H9 (cell line): ENCODE results near the gene C3. TPM values are rescaled to one million over a fixed set of nuclear protein-coding genes. Genes with fewer than 3 reads are reported as not detected.

Experiments
- DNase-seq: peaks from one replicate; pipeline ENCODE4 v3.0.0-alpha.2; 2017
- H2AFZ ChIP-seq: one replicate; pipeline ENCODE4 v1.6.1; 2013; ENCODE audit warnings: mild to moderate bottlenecking, low read length, control low read depth, moderate library complexity
- H2AK5ac ChIP-seq: 2 replicates; pipeline ENCODE4 v1.6.1; 2013; ENCODE audit warnings: low read length, control low read depth, mixed read lengths; ENCODE audit not compliant: insufficient read length
- H2BK120ac ChIP-seq: one replicate; pipeline ENCODE4 v1.6.1; 2013; ENCODE audit warnings: low read depth, mild to moderate bottlenecking, low read length, control low read depth, inconsistent platforms; ENCODE audit not compliant: poor library complexity, severe bottlenecking
- H2BK12ac ChIP-seq: 2 replicates; pipeline ENCODE4 v1.6.1; 2013; ENCODE audit warnings: low read length, control low read depth, mixed read lengths, low read depth; ENCODE audit not compliant: insufficient read length
- H2BK15ac ChIP-seq: 2 replicates; pipeline ENCODE4 v1.6.1; 2013; ENCODE audit warnings: low read depth, low read length, control low read depth
- H2BK20ac ChIP-seq: one replicate; pipeline ENCODE4 v1.6.1; 2013; ENCODE audit warnings: low read depth, mild to moderate bottlenecking, low read length, control low read depth, inconsistent platforms; ENCODE audit not compliant: poor library complexity, severe bottlenecking
- H2BK5ac ChIP-seq: 2 replicates; pipeline ENCODE4 v1.6.1; 2013; ENCODE audit warnings: low read length, control low read depth, mixed read lengths; ENCODE audit not compliant: insufficient read length
- H3K14ac ChIP-seq: 2 replicates; pipeline ENCODE4 v1.6.1; 2013; ENCODE audit warnings: low read length, control low read depth; ENCODE audit not compliant: insufficient read depth
- H3K18ac ChIP-seq: 2 replicates; pipeline ENCODE4 v1.6.1; 2013; ENCODE audit warnings: low read depth, mild to moderate bottlenecking, mixed read lengths, low read length, control low read depth; ENCODE audit not compliant: insufficient read length
- H3K23ac ChIP-seq: 2 replicates; pipeline ENCODE4 v1.6.1; 2013; ENCODE audit warnings: low read length, control low read depth, mixed read lengths, low read depth; ENCODE audit not compliant: insufficient read length
- H3K23me2 ChIP-seq: 2 replicates; pipeline ENCODE4 v1.6.1; 2013; ENCODE audit warnings: low read depth, mild to moderate bottlenecking, mixed read lengths, low read length, control low read depth; ENCODE audit not compliant: insufficient read length, poor library complexity, severe bottlenecking
- H3K27ac ChIP-seq: 2 replicates; pipeline ENCODE4 v1.5.1; 2013; ENCODE audit warnings: low read length, control low read depth, mixed read lengths, low read depth; ENCODE audit not compliant: insufficient read length
- H3K27me3 ChIP-seq: 2 replicates; pipeline ENCODE4 v1.6.1; 2013; ENCODE audit warnings: low read length, control low read depth, inconsistent platforms; ENCODE audit not compliant: insufficient read depth
- H3K4ac ChIP-seq: 2 replicates; pipeline ENCODE4 v1.6.1; 2013; ENCODE audit warnings: low read depth, mild to moderate bottlenecking, control low read depth, inconsistent platforms, low read length, moderate library complexity
- H3K4me1 ChIP-seq: 2 replicates; pipeline ENCODE4 v1.6.1; 2013; ENCODE audit warnings: low read length, control low read depth, inconsistent platforms; ENCODE audit not compliant: insufficient read depth
- H3K4me2 ChIP-seq: 2 replicates; pipeline ENCODE4 v1.6.1; 2013; ENCODE audit warnings: low read length, control low read depth, mixed read lengths; ENCODE audit not compliant: insufficient read length, insufficient read depth
- H3K56ac ChIP-seq: 2 replicates; pipeline ENCODE4 v1.6.1; 2013; ENCODE audit warnings: low read depth, mild to moderate bottlenecking, mixed read lengths, low read length, control low read depth; ENCODE audit not compliant: insufficient read length
- H3K79me1 ChIP-seq: 2 replicates; pipeline ENCODE4 v1.6.1; 2013; ENCODE audit warnings: low read depth, mild to moderate bottlenecking, moderate library complexity, low read length, control low read depth, inconsistent platforms; ENCODE audit not compliant: insufficient read depth, poor library complexity, severe bottlenecking
- H3K79me2 ChIP-seq: 2 replicates; pipeline ENCODE4 v1.6.1; 2013; ENCODE audit warnings: low read length, control low read depth, inconsistent platforms; ENCODE audit not compliant: insufficient read depth
- H3K9ac ChIP-seq: 2 replicates; pipeline ENCODE4 v1.6.1; 2013; ENCODE audit warnings: low read length, control low read depth, mixed read lengths; ENCODE audit not compliant: insufficient read length; ENCODE audit errors: extremely low read depth
- H3K9me3 ChIP-seq: one replicate; pipeline ENCODE4 v1.6.1; 2013; ENCODE audit warnings: low read depth, low read length, inconsistent platforms; ENCODE audit not compliant: control insufficient read depth
- H3T11ph ChIP-seq: one replicate; pipeline ENCODE4 v1.6.1; 2013; ENCODE audit warnings: mild to moderate bottlenecking, low read length, control low read depth, inconsistent platforms
- H4K20me1 ChIP-seq: one replicate; pipeline ENCODE4 v1.6.1; 2013; ENCODE audit not compliant: control insufficient read depth, insufficient read length, insufficient read depth
- H4K5ac ChIP-seq: 2 replicates; pipeline ENCODE4 v1.6.1; 2013; ENCODE audit warnings: low read depth, mild to moderate bottlenecking, mixed read lengths, low read length, control low read depth; ENCODE audit not compliant: insufficient read length
- H4K8ac ChIP-seq: replicated peaks from 2 replicates; pipeline ENCODE4 v1.6.1; 2013; ENCODE audit warnings: low read length, control low read depth, mixed read lengths, low read depth; ENCODE audit not compliant: insufficient read length
- H4K91ac ChIP-seq: 2 replicates; pipeline ENCODE4 v1.6.1; 2013; ENCODE audit warnings: low read depth, mild to moderate bottlenecking, moderate library complexity, mixed read lengths, low read length, control low read depth; ENCODE audit not compliant: insufficient read length
- H3K27ac Mint-ChIP-seq, 3 experiments: 2 replicates in 2 of 3; 3 replicates in 1 of 3; pipeline ENCODE4 v1.8.0; 2020 to 2021; ENCODE audit warnings: mixed read lengths in 3 of 3, mild to moderate bottlenecking in 1 of 3, moderate library complexity in 1 of 3
- H3K27me3 Mint-ChIP-seq: 2 replicates; pipeline ENCODE4 v1.8.0; 2021; ENCODE audit warnings: low read depth, mild to moderate bottlenecking, moderate library complexity, mixed read lengths
- H3K36me3 Mint-ChIP-seq, 3 experiments: 2 replicates in 2 of 3; 3 replicates in 1 of 3; pipeline ENCODE4 v1.8.0; 2020 to 2021; ENCODE audit warnings: low read depth in 3 of 3, mixed read lengths in 3 of 3; ENCODE audit not compliant: insufficient read depth in 1 of 3
- H3K4me1 Mint-ChIP-seq, 2 experiments: 2 replicates each; pipeline ENCODE4 v1.8.0; 2020; ENCODE audit warnings: mixed read lengths in 2 of 2
- H3K4me3 Mint-ChIP-seq, 2 experiments: 2 replicates in 1 of 2; 3 replicates in 1 of 2; pipeline ENCODE4 v1.8.0; 2020 to 2021; ENCODE audit warnings: mild to moderate bottlenecking in 2 of 2, mixed read lengths in 2 of 2, moderate library complexity in 1 of 2
- H3K9me3 Mint-ChIP-seq, 2 experiments: 2 replicates in 1 of 2; 3 replicates in 1 of 2; pipeline ENCODE4 v1.8.0; 2020; ENCODE audit warnings: mild to moderate bottlenecking in 2 of 2, mixed read lengths in 2 of 2, moderate library complexity in 1 of 2
- CTCF ChIP-seq: fragments of 200-600 bp; sonication (generic); conservative IDR thresholded peaks from 3 replicates; pipeline ENCODE4 v1.8.0; 2021; ENCODE audit warnings: antibody characterized with exemption, mild to moderate bottlenecking
- WGBS: extraction: QIAGEN DNeasy Blood & Tissue Kit; methylation state at CpG from one replicate; pipeline ENCODE4 v1.1.7; 2013; ENCODE audit warnings: missing lambda C conversion rate, low lambda C conversion rate, mixed read lengths; ENCODE audit not compliant: insufficient read length; ENCODE audit errors: extremely low coverage; 5-methylcytosine and 5-hydroxymethylcytosine counted together
- total RNA-seq: library from RNA; stranded (reverse); gene quantifications from 2 replicates; pipeline ENCODE4 v1.2.1, GENCODE V29; 2021

The C3 gene
- total RNA-seq, 1 experiment from 2014 or later, result 5.9 TPM

GRCh38 chr19:6679139-6679538, 41.3 kb downstream of the C3 start:
- Histone ChIP-seq H2BK5ac (no peak overlapping the region), H2AK5ac (no peak overlapping the region), H2AFZ (no peak overlapping the region), H2BK20ac (no peak overlapping the region), H3K23me2 (peaks cover 8% of the 10 kb centered on the region), H3K4me2 (no peak overlapping the region), H3K27ac (no peak overlapping the region), H4K8ac (no peak overlapping the region), H4K91ac (no peak overlapping the region), H3K56ac (no peak overlapping the region), H2BK15ac (no peak overlapping the region), H3K9me3 (no peaks in the 10 kb centered on the region), H3K4ac (no peak overlapping the region), H4K20me1 (peaks cover 5% of the 10 kb centered on the region), H3K14ac (no peak overlapping the region), H2BK12ac (no peak overlapping the region), H3K79me1 (no peaks in the 10 kb centered on the region), H3K18ac (no peak overlapping the region), H3K27me3 (no peaks in the 10 kb centered on the region), H3T11ph (no peak overlapping the region), H3K9ac (no peak overlapping the region), H3K79me2 (no peaks in the 10 kb centered on the region), H3K23ac (no peak overlapping the region), H3K4me1 (peaks cover 5% of the 10 kb centered on the region; the same call in 1 of the 2 replicates), H4K5ac (no peak overlapping the region), H2BK120ac (no peak overlapping the region)
- H3K9me3 Mint-ChIP-seq, result peaks cover 0 to 65% of the 10 kb centered on the region in 2 experiments; a peak in 2 of 5 replicates
- H3K27me3 Mint-ChIP-seq, result peaks cover 17% of the 10 kb centered on the region
- TF ChIP-seq CTCF, result no peak
- peaks cover 25 to 26% of the 10 kb centered on the region in 2 experiments for H3K4me1 Mint-ChIP-seq
- no CpG with 5 or more reads among the region's 8 CpGs for WGBS
- H3K4me3 Mint-ChIP-seq, result no peak overlapping the region
- DNase-seq, result no peak
- H3K36me3 Mint-ChIP-seq, result peaks cover 0 to 14% (median 2%) of the 10 kb centered on the region in 3 experiments; a peak in 3 of 7 replicates
- H3K27ac Mint-ChIP-seq, result no peak overlapping the region
